NCI-H446 treated with DMSO at 0.1 percent for 48 hours (cell line): ENCODE data around the gene DOK6.

ENCODE experiments used
- DNase-seq: peaks from one replicate; lab custom pipeline; 2025; lab: John Stamatoyannopoulos, UW

Gene DOK6

GRCh38 chr18:69754108-69754507, 353.4 kb downstream of the DOK6 start:
- DNase-seq = no peak

GRCh38 chr18:69755041-69755440, 354.4 kb downstream of the DOK6 start:
- DNase-seq = no peak

GRCh38 chr18:69755856-69756496, 355.3 kb downstream of the DOK6 start:
- no peak for DNase-seq

- DNase-seq = no peak
Measured at GRCh38 chr18:69757733-69758132, 357.0 kb downstream of the DOK6 start.

GRCh38 chr18:69758458-69758857, 357.8 kb downstream of the DOK6 start:
- DNase-seq = no peak

- no peak for DNase-seq
Measured at GRCh38 chr18:69759046-69759445, 358.4 kb downstream of the DOK6 start.

GRCh38 chr18:69763002-69763401, 362.3 kb downstream of the DOK6 start:
- DNase-seq = no peak

GRCh38 chr18:69763821-69764220, 363.1 kb downstream of the DOK6 start:
- DNase-seq = no peak

- no peak for DNase-seq
Measured at GRCh38 chr18:69770238-69770637, 369.6 kb downstream of the DOK6 start.

- DNase-seq = no peak
Measured at GRCh38 chr18:69774831-69775230, 374.1 kb downstream of the DOK6 start.

- DNase-seq = no peak
Measured at GRCh38 chr18:69777248-69777647, 376.6 kb downstream of the DOK6 start.

- no peak for DNase-seq
Measured at GRCh38 chr18:69778680-69779079, 378.0 kb downstream of the DOK6 start.

GRCh38 chr18:69780851-69781250, 380.2 kb downstream of the DOK6 start:
- no peak for DNase-seq

- DNase-seq = no peak
Measured at GRCh38 chr18:69784815-69785214, 384.1 kb downstream of the DOK6 start.

GRCh38 chr18:69785466-69785865, 384.8 kb downstream of the DOK6 start:
- DNase-seq = no peak

GRCh38 chr18:69786427-69786826, 385.7 kb downstream of the DOK6 start:
- no peak for DNase-seq

GRCh38 chr18:69787825-69788547, 387.3 kb downstream of the DOK6 start:
- no peak for DNase-seq

- DNase-seq = no peak
Measured at GRCh38 chr18:69789794-69790193, 389.1 kb downstream of the DOK6 start.

GRCh38 chr18:69790649-69791048, 390.0 kb downstream of the DOK6 start:
- no peak for DNase-seq

GRCh38 chr18:69795791-69796190, 395.1 kb downstream of the DOK6 start:
- no peak for DNase-seq

GRCh38 chr18:69804776-69805501, 404.3 kb downstream of the DOK6 start:
- no peak for DNase-seq

- no peak for DNase-seq
Measured at GRCh38 chr18:69808399-69808798, 407.7 kb downstream of the DOK6 start.

GRCh38 chr18:69813559-69813958, 412.9 kb downstream of the DOK6 start:
- DNase-seq = no peak
